Cardiac fibroblast (primary cell): ENCODE measurements around the gene GP5.

Experiments
- DNase-seq, 2 donors: peaks; one replicate each; pipeline versions ENCODE4 v3.0.0 to v3.0.0-alpha.2; 2010; ENCODE audit warnings: low read depth in 2 of 2
- H3K4me3 ChIP-seq, 2 donors: replicated peaks in 1 of 2; 1 replicate in 1 of 2; 2 replicates in 1 of 2; pipeline ENCODE4 v1.5.1; 2011; ENCODE audit warnings: low read depth in 2 of 2, low read length in 2 of 2, mild to moderate bottlenecking in 2 of 2, moderate library complexity in 1 of 2
- CTCF ChIP-seq: IDR thresholded peaks from one replicate; pipeline ENCODE4 v1.5.1; 2011; ENCODE audit warnings: low read depth, mild to moderate bottlenecking, low read length, inconsistent platforms

The GP5 gene

DNA sequence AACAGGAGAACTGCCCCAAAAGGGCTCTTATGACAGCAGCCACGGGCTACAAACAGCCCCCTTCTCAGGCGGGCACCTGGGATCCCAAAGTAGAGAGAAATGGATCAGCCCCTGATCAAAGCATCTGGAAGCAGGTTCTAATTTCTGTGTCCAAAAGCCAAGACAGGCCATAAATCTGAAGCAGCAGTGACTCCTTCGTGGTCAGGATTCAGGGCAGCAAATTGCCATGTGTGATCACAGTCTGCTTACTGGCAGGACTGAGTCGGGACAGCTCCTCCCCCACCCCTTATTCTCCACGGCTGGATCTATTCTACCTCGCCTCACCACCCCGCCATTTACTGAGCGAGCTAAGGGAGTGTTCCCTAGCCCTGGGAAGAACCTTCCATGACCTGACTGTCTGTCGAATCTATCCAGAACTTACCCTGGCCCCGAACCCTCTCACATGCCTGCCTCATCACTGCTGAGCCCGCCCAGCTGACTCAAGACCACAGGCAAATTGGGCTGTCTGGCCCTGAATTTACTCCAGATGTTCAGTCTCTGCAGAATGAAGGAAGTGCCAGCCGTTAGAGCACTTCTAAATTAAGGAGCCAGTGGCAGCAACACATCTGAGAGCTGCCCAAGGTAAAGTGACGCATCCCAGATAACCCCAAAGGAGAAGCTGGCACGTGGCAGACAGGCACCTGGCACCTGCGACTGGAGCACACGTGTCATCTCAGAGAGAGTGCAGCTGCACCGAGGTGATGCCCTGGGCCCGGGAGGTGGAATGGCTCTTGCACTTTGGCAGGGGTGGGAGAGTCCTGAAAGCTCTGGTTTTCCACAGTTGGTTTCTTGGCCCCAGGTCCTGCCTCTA is 30.8 kb downstream of the GP5 start:
- no peak for TF ChIP-seq CTCF
- DNase-seq: peak; percentile 5 to 21
- H3K4me3 ChIP-seq: no peak overlapping the region

DNA sequence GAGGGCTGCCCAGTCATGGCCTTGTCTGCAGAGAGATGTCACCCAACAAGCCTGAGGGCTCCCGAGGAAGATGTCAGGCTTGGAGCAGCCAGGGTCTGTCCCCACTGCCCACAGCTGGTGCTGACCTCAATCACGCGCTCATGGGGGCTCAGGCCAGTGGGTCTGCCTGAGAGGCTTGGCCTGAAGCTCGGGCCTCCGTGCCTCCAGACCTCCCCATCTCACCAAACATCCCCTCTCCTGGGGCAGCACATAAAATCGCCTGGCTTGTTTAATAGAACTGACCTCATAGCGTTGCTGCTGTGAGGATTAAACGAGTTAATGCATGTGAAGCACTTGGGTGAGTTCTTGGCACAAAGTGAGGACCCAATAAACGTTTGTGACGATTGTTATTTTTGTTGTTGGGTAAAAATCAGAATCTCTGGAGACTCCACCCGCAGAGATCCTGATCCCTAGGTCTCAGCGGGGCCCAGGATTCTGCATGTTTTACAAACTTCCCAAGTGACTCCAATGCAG is 33.0 kb downstream of the GP5 start:
- DNase-seq: no peak
- H3K4me3 ChIP-seq: no peak overlapping the region
- no peak for TF ChIP-seq CTCF

DNA sequence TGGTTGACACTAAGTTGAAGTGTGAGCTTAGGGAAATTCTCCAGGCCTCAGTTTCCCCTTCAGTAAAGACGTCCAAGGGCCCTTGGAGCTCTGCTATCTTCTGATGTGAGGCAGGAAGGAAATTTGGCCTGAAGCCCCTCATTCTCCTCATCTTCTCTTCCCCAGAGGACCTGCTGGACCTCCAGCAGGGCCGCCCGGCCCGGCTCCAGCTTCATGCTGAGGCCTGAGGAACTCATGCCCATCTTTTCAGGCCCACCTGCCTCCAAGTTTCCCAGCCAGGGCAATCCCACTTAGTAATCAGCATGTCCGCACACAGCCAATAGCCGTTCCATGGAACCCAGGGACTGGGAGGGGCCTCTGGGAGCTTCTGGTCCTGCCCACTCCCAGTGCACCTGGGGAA is 33.5 kb downstream of the GP5 start:
- no peak for DNase-seq
- H3K4me3 ChIP-seq: no peak overlapping the region
- no peak for TF ChIP-seq CTCF

DNA sequence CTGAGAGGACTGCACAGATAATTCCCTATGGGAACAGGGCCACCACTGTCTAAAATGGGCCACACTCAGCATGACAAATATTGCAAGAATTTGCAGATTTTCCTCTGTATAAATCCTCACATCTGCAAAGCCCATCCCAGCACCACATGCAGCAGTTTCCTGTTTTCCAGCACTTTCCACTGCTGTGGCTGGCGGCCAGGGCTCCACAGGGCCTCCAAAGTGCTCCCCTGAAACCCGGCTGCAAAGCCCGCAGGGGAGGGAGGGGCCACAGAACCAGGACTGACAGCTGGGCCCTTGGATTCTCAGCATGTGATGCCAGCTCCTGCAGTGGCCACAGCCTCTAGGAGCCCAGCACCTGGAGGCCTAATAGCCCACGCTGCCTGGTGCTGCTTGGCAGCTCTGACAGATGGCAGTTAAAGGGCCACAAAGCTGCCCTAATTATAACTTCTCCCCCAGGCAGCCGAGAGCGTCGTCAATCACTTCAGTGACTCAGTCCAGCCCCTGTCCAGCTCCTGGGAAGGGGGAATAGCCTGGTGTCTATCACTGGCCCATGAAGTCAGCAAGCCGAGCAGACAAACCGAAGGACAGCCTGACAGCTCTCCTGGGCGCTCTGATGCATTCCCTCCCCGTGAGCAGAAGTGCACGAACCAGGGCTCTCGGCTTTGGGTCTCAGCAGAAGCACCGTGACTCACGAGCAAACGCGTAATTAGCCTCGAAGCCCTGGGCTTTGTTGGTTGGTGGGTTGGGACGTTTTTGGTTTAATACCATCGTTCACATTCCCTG is 34.2 kb downstream of the GP5 start:
- no peak for TF ChIP-seq CTCF
- peak; percentile 45 to 69 for DNase-seq
- H3K4me3 ChIP-seq: no peak overlapping the region

- H3K4me3 ChIP-seq: no peak overlapping the region
- DNase-seq: no peak
- no peak for TF ChIP-seq CTCF
These were observed 34.8 kb downstream of the GP5 start for GRCh38 chr3:194364314-194364651.

- DNase-seq: no peak
- no peak for TF ChIP-seq CTCF
- no peak overlapping the region for H3K4me3 ChIP-seq
These were observed 38.5 kb downstream of the GP5 start for GRCh38 chr3:194360568-194360967.
